ENCODE data around the gene NPAS2.

The NPAS2 gene

DNA sequence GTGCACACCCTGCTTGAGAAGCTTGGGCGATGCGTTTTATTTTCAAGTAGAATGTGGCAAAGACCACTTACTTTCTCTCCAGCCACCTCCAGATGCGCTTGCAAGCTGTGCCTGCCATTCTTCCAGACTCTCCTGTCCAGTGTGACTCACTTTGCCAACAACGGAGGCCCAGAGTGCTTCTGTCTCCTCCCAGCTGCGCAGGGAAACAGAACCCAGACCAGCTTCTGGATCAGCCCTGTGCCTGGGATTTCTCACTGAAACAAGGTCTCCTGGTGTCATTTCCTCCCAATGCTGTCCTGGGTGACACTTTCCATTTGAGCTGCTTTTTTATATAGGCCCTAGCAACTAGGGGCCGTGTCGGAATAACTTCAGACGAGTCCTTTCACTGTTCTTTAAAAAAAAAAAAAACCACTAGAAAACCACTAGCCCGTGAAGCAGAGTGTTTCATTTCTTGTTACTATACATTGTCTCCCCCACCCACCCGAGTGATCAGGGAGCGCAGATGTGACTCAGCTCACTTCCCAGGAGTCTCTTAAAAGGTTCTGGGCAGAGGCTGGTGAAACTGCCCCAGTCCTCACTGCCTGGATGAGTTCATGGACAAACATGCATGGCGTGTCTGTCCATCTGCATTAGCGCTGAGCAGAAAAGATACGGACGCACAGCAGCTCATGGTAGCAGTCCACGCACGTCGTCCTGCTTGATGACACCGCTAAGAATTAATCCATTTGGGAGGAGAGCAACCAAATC is 156.9 kb downstream of the NPAS2 start:
- Histone ChIP-seq H3K4me3 (ENCODE audit: low read depth, low read length) (no peak overlapping the region), H3K27ac (ENCODE audit: low read depth, low read length) (no peak overlapping the region), H3K36me3 (ENCODE audit: control insufficient read depth, insufficient read depth, low read length) (no peaks in the 10 kb centered on the region), H3K4me1 (ENCODE audit: control insufficient read depth, insufficient read depth, low read length) (peaks cover 11% of the 10 kb centered on the region), H3K27me3 (ENCODE audit: control insufficient read depth, insufficient read depth, low read length) (no peaks in the 10 kb centered on the region), H3K9me3 (ENCODE audit: control insufficient read depth, insufficient read depth, low read depth, low read length) (no peaks in the 10 kb centered on the region), H3K9ac (ENCODE audit: low read length) (no peak overlapping the region)

DNA sequence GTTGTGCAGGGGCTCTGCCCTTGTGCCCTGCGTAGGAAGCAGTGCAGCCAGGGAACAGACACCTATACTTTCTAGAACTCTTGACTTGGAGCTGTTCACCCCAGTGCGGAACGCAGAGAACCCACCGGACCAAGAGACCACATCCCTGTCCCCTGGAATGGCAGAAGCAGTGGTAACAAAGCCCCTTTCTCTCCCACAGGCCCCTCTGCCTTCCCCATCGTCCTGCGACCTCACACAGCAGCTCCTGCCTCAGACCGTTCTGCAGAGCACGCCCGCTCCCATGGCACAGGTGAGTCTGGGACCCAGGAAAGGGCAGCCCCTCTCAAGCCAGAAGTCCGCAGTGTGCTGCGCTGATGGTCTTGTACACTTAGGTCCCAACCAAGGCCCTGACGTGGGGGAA is 157.6 kb downstream of the NPAS2 start:
- H3K4me3 ChIP-seq (ENCODE audit: low read depth, low read length) = no peak overlapping the region
- no peak overlapping the region for H3K9ac ChIP-seq (ENCODE audit: low read length)
- H3K27ac ChIP-seq (ENCODE audit: low read depth, low read length) = no peak overlapping the region
- peaks cover 18% of the 10 kb centered on the region for H3K4me1 ChIP-seq (ENCODE audit: control insufficient read depth, insufficient read depth, low read length)
- no peaks in the 10 kb centered on the region for H3K27me3 ChIP-seq (ENCODE audit: control insufficient read depth, insufficient read depth, low read length)
- no peaks in the 10 kb centered on the region for H3K36me3 ChIP-seq (ENCODE audit: control insufficient read depth, insufficient read depth, low read length)
- H3K9me3 ChIP-seq (ENCODE audit: control insufficient read depth, insufficient read depth, low read depth, low read length) = no peaks in the 10 kb centered on the region

- no peaks in the 10 kb centered on the region for H3K27me3 ChIP-seq (ENCODE audit: control insufficient read depth, insufficient read depth, low read length)
- no peak overlapping the region for H3K9ac ChIP-seq (ENCODE audit: low read length)
- no peaks in the 10 kb centered on the region for H3K9me3 ChIP-seq (ENCODE audit: control insufficient read depth, insufficient read depth, low read depth, low read length)
- H3K36me3 ChIP-seq (ENCODE audit: control insufficient read depth, insufficient read depth, low read length) = no peaks in the 10 kb centered on the region
- peaks cover 18% of the 10 kb centered on the region for H3K4me1 ChIP-seq (ENCODE audit: control insufficient read depth, insufficient read depth, low read length)
- no peak overlapping the region for H3K27ac ChIP-seq (ENCODE audit: low read depth, low read length)
- no peak overlapping the region for H3K4me3 ChIP-seq (ENCODE audit: low read depth, low read length)
Measured at GRCh38 chr2:100978582-100979191, 158.7 kb downstream of the NPAS2 start.

DNA sequence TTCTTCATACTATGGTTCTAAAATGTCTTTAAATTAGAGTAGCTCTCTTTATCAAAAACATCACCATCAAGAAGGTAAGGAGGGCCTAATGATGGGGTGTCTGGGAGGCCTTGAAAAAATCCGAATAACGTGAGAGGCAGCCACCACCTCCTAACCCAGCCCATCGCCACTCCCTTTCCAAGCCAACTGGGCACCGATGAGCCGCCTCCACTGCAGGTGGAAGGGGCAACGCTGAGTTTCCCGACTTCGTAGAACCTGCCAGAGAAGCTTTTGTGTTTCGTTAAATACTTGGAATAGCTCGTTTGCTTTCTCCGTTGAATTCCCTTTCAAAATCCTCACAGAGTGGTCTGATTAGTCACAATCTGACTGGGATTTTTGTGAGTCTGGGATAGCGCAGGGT is 160.1 kb downstream of the NPAS2 start:
- H3K4me3 ChIP-seq (ENCODE audit: low read depth, low read length) = no peak overlapping the region

GRCh38 chr2:100981011-100981410 is 161.1 kb downstream of the NPAS2 start:
- Histone ChIP-seq H3K9ac (ENCODE audit: low read length) (no peak overlapping the region), H3K4me3 (ENCODE audit: low read depth, low read length) (no peak overlapping the region), H3K4me1 (ENCODE audit: control insufficient read depth, insufficient read depth, low read length) (peaks cover 18% of the 10 kb centered on the region), H3K9me3 (ENCODE audit: control insufficient read depth, insufficient read depth, low read depth, low read length) (no peaks in the 10 kb centered on the region), H3K27ac (ENCODE audit: low read depth, low read length) (no peak overlapping the region), H3K27me3 (ENCODE audit: control insufficient read depth, insufficient read depth, low read length) (no peaks in the 10 kb centered on the region), H3K36me3 (ENCODE audit: control insufficient read depth, insufficient read depth, low read length) (no peaks in the 10 kb centered on the region)

More for the DNA sequence above, 160.1 kb downstream of the NPAS2 start:
- H3K9me3 ChIP-seq (ENCODE audit: control insufficient read depth, insufficient read depth, low read depth, low read length) = no peaks in the 10 kb centered on the region
- H3K27ac ChIP-seq (ENCODE audit: low read depth, low read length) = no peak overlapping the region
- H3K9ac ChIP-seq (ENCODE audit: low read length) = no peak overlapping the region
- no peaks in the 10 kb centered on the region for H3K27me3 ChIP-seq (ENCODE audit: control insufficient read depth, insufficient read depth, low read length)
- H3K36me3 ChIP-seq (ENCODE audit: control insufficient read depth, insufficient read depth, low read length) = no peaks in the 10 kb centered on the region
- H3K4me1 ChIP-seq (ENCODE audit: control insufficient read depth, insufficient read depth, low read length) = peaks cover 18% of the 10 kb centered on the region

GRCh38 chr2:100982431-100982861 is 162.5 kb downstream of the NPAS2 start:
- Histone ChIP-seq H3K36me3 (ENCODE audit: control insufficient read depth, insufficient read depth, low read length) (no peaks in the 10 kb centered on the region), H3K4me3 (ENCODE audit: low read depth, low read length) (no peak overlapping the region), H3K27ac (ENCODE audit: low read depth, low read length) (no peak overlapping the region), H3K9ac (ENCODE audit: low read length) (no peak overlapping the region), H3K27me3 (ENCODE audit: control insufficient read depth, insufficient read depth, low read length) (no peaks in the 10 kb centered on the region), H3K4me1 (ENCODE audit: control insufficient read depth, insufficient read depth, low read length) (peaks cover 18% of the 10 kb centered on the region), H3K9me3 (ENCODE audit: control insufficient read depth, insufficient read depth, low read depth, low read length) (no peaks in the 10 kb centered on the region)

- no peak overlapping the region for H3K9ac ChIP-seq (ENCODE audit: low read length)
- H3K27ac ChIP-seq (ENCODE audit: low read depth, low read length) = no peak overlapping the region
- no peaks in the 10 kb centered on the region for H3K36me3 ChIP-seq (ENCODE audit: control insufficient read depth, insufficient read depth, low read length)
Measured at GRCh38 chr2:100983201-100983600, 163.3 kb downstream of the NPAS2 start.

GRCh38 chr2:100983684-100984310 is 163.9 kb downstream of the NPAS2 start:
- H3K9ac ChIP-seq (ENCODE audit: low read length) = no peak overlapping the region
- no peaks in the 10 kb centered on the region for H3K9me3 ChIP-seq (ENCODE audit: control insufficient read depth, insufficient read depth, low read depth, low read length)
- peaks cover 18% of the 10 kb centered on the region for H3K4me1 ChIP-seq (ENCODE audit: control insufficient read depth, insufficient read depth, low read length)
- no peaks in the 10 kb centered on the region for H3K36me3 ChIP-seq (ENCODE audit: control insufficient read depth, insufficient read depth, low read length)
- H3K4me3 ChIP-seq (ENCODE audit: low read depth, low read length) = no peak overlapping the region
- H3K27ac ChIP-seq (ENCODE audit: low read depth, low read length) = no peak overlapping the region
- no peaks in the 10 kb centered on the region for H3K27me3 ChIP-seq (ENCODE audit: control insufficient read depth, insufficient read depth, low read length)

More at GRCh38 chr2:100983201-100983600, 163.3 kb downstream of the NPAS2 start:
- Histone ChIP-seq H3K9me3 (ENCODE audit: control insufficient read depth, insufficient read depth, low read depth, low read length) (no peaks in the 10 kb centered on the region), H3K4me1 (ENCODE audit: control insufficient read depth, insufficient read depth, low read length) (peaks cover 18% of the 10 kb centered on the region), H3K4me3 (ENCODE audit: low read depth, low read length) (no peak overlapping the region), H3K27me3 (ENCODE audit: control insufficient read depth, insufficient read depth, low read length) (no peaks in the 10 kb centered on the region)

DNA sequence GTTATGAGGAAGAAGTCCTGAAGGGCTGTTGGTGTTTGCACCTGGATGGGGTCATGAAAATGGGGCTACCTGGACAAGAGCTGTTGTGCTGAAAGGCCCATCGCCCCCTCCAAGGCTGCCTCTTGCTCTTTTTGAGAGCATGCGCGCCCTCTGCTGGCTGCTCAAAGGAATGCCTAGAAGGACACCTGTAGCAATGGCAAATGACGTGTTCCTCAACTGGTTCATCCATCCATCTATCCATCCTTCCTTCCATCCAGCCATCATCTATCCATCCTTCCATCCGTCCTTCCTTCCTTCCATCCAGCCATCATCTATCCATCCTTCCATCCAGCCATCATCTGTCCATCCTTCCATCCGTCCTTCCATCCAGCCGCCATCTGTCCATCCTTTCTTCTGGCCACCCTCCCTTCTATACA is 165.0 kb downstream of the NPAS2 start:
- Histone ChIP-seq H3K9me3 (ENCODE audit: control insufficient read depth, insufficient read depth, low read depth, low read length) (no peaks in the 10 kb centered on the region), H3K36me3 (ENCODE audit: control insufficient read depth, insufficient read depth, low read length) (no peaks in the 10 kb centered on the region), H3K27ac (ENCODE audit: low read depth, low read length) (no peak overlapping the region), H3K27me3 (ENCODE audit: control insufficient read depth, insufficient read depth, low read length) (no peaks in the 10 kb centered on the region), H3K4me1 (ENCODE audit: control insufficient read depth, insufficient read depth, low read length) (peaks cover 18% of the 10 kb centered on the region), H3K4me3 (ENCODE audit: low read depth, low read length) (no peak overlapping the region), H3K9ac (ENCODE audit: low read length) (no peak overlapping the region)

DNA sequence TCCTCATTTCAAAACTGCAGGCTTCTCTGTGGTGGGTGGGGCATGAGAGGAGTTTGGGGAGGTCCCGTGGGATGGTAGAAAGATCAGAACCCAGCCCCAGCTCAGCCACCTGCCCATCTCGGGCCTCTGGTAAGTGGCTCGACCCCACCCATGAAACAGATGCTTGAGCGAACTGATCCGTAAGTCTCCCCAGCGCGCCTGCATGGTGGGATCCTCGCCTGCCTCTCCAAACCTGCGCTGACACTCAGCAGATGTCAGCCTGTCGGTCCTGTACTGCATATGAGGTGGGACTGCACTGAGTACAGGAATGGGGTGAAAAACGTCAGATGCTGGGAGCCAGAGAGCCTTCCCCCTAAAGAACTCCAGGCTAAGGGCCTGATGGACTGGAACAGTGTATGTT is 166.2 kb downstream of the NPAS2 start:
- H3K4me3 ChIP-seq (ENCODE audit: low read depth, low read length) = no peak overlapping the region
- H3K9ac ChIP-seq (ENCODE audit: low read length) = no peak overlapping the region
- H3K4me1 ChIP-seq (ENCODE audit: control insufficient read depth, insufficient read depth, low read length) = peaks cover 12% of the 10 kb centered on the region
- H3K9me3 ChIP-seq (ENCODE audit: control insufficient read depth, insufficient read depth, low read depth, low read length) = no peaks in the 10 kb centered on the region
- no peaks in the 10 kb centered on the region for H3K27me3 ChIP-seq (ENCODE audit: control insufficient read depth, insufficient read depth, low read length)
- no peak overlapping the region for H3K27ac ChIP-seq (ENCODE audit: low read depth, low read length)
- no peaks in the 10 kb centered on the region for H3K36me3 ChIP-seq (ENCODE audit: control insufficient read depth, insufficient read depth, low read length)

GRCh38 chr2:100987536-100987935 is 167.6 kb downstream of the NPAS2 start:
- H3K9me3 ChIP-seq (ENCODE audit: control insufficient read depth, insufficient read depth, low read depth, low read length) = no peaks in the 10 kb centered on the region
- no peak overlapping the region for H3K9ac ChIP-seq (ENCODE audit: low read length)
- no peak overlapping the region for H3K27ac ChIP-seq (ENCODE audit: low read depth, low read length)
- H3K27me3 ChIP-seq (ENCODE audit: control insufficient read depth, insufficient read depth, low read length) = no peaks in the 10 kb centered on the region
- H3K36me3 ChIP-seq (ENCODE audit: control insufficient read depth, insufficient read depth, low read length) = no peaks in the 10 kb centered on the region
- no peaks in the 10 kb centered on the region; the same call in 1 of the 2 replicates for H3K4me1 ChIP-seq (ENCODE audit: control insufficient read depth, insufficient read depth, low read length)
- H3K4me3 ChIP-seq (ENCODE audit: low read depth, low read length) = no peak overlapping the region

Data from HUES6 (cell line).